SU-DHL-6 (cell line): ENCODE results near the gene TMC3.

Source experiments
- H2AFZ ChIP-seq: fragments of 200-600 bp; sonication (generic); 2 replicates; pipeline ENCODE4 v1.6.1; 2014; ENCODE audit warnings: low read depth, mild to moderate bottlenecking, moderate library complexity, mixed read lengths, antibody characterized with exemption, low read length; ENCODE audit not compliant: severe bottlenecking
- H3F3A ChIP-seq: fragments of 200-600 bp; shearing (Covaris generic); 2 replicates; pipeline ENCODE4 v1.6.0; 2016; ENCODE audit warnings: antibody characterized with exemption, mild to moderate bottlenecking; ENCODE audit not compliant: insufficient read depth
- H3K27ac ChIP-seq: fragments of 200-600 bp; sonication (generic); 2 replicates; pipeline ENCODE4 v1.5.1; 2016; ENCODE audit warnings: low read depth, mild to moderate bottlenecking, low read length, moderate library complexity, mixed read lengths
- H3K27me3 ChIP-seq: fragments of 200-600 bp; sonication (generic), shearing (Covaris generic); 2 replicates; pipeline ENCODE4 v1.6.0; 2014; ENCODE audit warnings: mild to moderate bottlenecking, low read length
- H3K36me3 ChIP-seq: fragments of 200-600 bp; sonication (generic); 2 replicates; pipeline ENCODE4 v1.6.1; 2014; ENCODE audit warnings: mild to moderate bottlenecking, low read length, mixed read lengths
- H3K4me2 ChIP-seq: fragments of 300-600, 200-600 bp; shearing (Covaris generic), sonication (generic); 2 replicates; pipeline ENCODE4 v1.6.0; 2014; ENCODE audit warnings: low read length, low read depth, mild to moderate bottlenecking; ENCODE audit not compliant: poor library complexity, severe bottlenecking
- H3K4me3 ChIP-seq: fragments of 200-600 bp; sonication (generic); 2 replicates; pipeline ENCODE4 v1.5.1; 2014; ENCODE audit warnings: antibody characterized with exemption, low read length, mild to moderate bottlenecking, mixed read lengths; ENCODE audit not compliant: insufficient read depth, poor library complexity, severe bottlenecking
- H3K79me2 ChIP-seq: fragments of 200-600 bp; sonication (generic); 2 replicates; pipeline ENCODE4 v1.6.1; 2014; ENCODE audit warnings: mild to moderate bottlenecking, low read length, moderate library complexity; ENCODE audit not compliant: insufficient read depth
- H3K9ac ChIP-seq: fragments of 200-600 bp; sonication (generic); 2 replicates; pipeline ENCODE4 v1.7.0; 2014; ENCODE audit warnings: mild to moderate bottlenecking, low read length
- H3K9me2 ChIP-seq: fragments of 200-600 bp; sonication (generic); replicated peaks from 2 replicates; pipeline ENCODE4 v1.6.1; 2014; ENCODE audit warnings: low read length; ENCODE audit not compliant: insufficient read depth
- H3K9me3 ChIP-seq: fragments of 200-600 bp; sonication (generic); 2 replicates; pipeline ENCODE4 v1.6.1; 2014; ENCODE audit warnings: low read length, mixed read lengths; ENCODE audit not compliant: insufficient read depth
- H4K20me1 ChIP-seq: fragments of 200-600 bp; sonication (generic); 2 replicates; pipeline ENCODE4 v1.6.1; 2014; ENCODE audit warnings: low read depth, mild to moderate bottlenecking, antibody characterized with exemption, low read length, moderate library complexity, mixed read lengths
- EZH2phosphoT487 ChIP-seq: fragments of 200-600 bp; sonication (generic), shearing (Covaris generic); conservative IDR thresholded peaks from 2 replicates; pipeline ENCODE4 v1.6.1; 2018; ENCODE audit warnings: mild to moderate bottlenecking, antibody characterized with exemption, low read length, moderate library complexity, mixed read lengths
- TF ChIP-seq, protein P1 (sequence below): fragments of 200-600 bp; sonication (generic); IDR thresholded peaks from one replicate; pipeline ENCODE4 v1.5.1; 2017; ENCODE audit warnings: antibody characterized with exemption, mild to moderate bottlenecking, low read length, moderate library complexity; ENCODE audit not compliant: insufficient read depth, poor library complexity, severe bottlenecking

TMC3 gene

DNA sequence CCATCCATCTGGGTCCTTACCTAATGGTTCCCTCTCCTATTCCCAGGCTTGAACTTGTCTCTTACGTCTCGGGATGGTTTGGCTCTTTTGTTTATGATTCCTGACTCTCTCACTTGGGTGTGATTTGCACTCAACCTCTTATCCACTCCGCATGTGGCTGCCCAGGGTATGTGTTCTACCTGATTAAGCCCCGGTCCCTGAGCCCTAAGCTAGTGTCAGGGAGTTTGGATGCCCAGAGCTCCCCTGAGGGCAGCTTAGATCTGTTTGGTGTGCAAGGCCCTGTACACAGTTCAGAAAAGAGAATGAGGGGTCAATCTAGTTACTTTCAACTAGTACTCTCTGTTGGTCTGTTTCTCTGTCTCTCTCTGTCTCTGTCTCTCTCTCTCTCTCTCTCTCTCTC lies 34.2 kb downstream of the TMC3 start:
- Histone ChIP-seq H3K4me2 (no peak overlapping the region), H3K27ac (no peak overlapping the region), H3K36me3 (no peaks in the 10 kb centered on the region), H3K4me3 (no peak overlapping the region), H3K9ac (no peak overlapping the region), H4K20me1 (no peaks in the 10 kb centered on the region), H2AFZ (no peak overlapping the region), H3F3A (no peaks in the 10 kb centered on the region), H3K9me3 (no peaks in the 10 kb centered on the region), H3K79me2 (no peaks in the 10 kb centered on the region), H3K9me2 (no peaks in the 10 kb centered on the region), H3K27me3 (no peaks in the 10 kb centered on the region)
- no peak for TF ChIP-seq EZH2phosphoT487
- TF ChIP-seq, protein P1, sequence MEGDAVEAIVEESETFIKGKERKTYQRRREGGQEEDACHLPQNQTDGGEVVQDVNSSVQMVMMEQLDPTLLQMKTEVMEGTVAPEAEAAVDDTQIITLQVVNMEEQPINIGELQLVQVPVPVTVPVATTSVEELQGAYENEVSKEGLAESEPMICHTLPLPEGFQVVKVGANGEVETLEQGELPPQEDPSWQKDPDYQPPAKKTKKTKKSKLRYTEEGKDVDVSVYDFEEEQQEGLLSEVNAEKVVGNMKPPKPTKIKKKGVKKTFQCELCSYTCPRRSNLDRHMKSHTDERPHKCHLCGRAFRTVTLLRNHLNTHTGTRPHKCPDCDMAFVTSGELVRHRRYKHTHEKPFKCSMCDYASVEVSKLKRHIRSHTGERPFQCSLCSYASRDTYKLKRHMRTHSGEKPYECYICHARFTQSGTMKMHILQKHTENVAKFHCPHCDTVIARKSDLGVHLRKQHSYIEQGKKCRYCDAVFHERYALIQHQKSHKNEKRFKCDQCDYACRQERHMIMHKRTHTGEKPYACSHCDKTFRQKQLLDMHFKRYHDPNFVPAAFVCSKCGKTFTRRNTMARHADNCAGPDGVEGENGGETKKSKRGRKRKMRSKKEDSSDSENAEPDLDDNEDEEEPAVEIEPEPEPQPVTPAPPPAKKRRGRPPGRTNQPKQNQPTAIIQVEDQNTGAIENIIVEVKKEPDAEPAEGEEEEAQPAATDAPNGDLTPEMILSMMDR: no peak

DNA sequence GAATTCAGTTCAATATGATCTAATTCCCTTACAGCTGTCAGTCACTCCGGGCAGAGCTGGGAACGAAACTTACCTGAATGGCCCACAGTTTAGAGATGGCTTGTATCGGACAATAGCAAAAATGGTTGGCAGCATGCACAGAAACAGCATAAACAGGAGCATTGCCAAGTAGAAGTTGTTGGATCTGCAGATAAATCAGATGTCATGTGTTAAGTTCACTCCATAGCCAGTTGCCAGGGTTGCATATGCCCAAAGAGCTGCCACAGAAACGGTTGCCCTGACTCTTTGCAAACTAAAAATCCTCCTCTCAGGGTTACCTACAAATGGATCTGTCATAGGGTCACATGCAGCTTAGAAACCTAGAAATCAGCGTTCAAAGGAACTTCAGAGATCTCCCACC lies 34.7 kb downstream of the TMC3 start:
- H3K9me2 ChIP-seq: no peaks in the 10 kb centered on the region
- H3K79me2 ChIP-seq: no peaks in the 10 kb centered on the region
- TF ChIP-seq, protein P1: no peak
- TF ChIP-seq EZH2phosphoT487: no peak
- no peaks in the 10 kb centered on the region for H3K27me3 ChIP-seq
- H3K9ac ChIP-seq: no peak overlapping the region
- no peaks in the 10 kb centered on the region for H3F3A ChIP-seq
- no peak overlapping the region for H3K27ac ChIP-seq
- no peaks in the 10 kb centered on the region for H4K20me1 ChIP-seq
- no peaks in the 10 kb centered on the region for H3K36me3 ChIP-seq
- no peak overlapping the region for H3K4me2 ChIP-seq
- no peak overlapping the region for H2AFZ ChIP-seq
- H3K9me3 ChIP-seq: no peaks in the 10 kb centered on the region
- H3K4me3 ChIP-seq: no peak overlapping the region

DNA sequence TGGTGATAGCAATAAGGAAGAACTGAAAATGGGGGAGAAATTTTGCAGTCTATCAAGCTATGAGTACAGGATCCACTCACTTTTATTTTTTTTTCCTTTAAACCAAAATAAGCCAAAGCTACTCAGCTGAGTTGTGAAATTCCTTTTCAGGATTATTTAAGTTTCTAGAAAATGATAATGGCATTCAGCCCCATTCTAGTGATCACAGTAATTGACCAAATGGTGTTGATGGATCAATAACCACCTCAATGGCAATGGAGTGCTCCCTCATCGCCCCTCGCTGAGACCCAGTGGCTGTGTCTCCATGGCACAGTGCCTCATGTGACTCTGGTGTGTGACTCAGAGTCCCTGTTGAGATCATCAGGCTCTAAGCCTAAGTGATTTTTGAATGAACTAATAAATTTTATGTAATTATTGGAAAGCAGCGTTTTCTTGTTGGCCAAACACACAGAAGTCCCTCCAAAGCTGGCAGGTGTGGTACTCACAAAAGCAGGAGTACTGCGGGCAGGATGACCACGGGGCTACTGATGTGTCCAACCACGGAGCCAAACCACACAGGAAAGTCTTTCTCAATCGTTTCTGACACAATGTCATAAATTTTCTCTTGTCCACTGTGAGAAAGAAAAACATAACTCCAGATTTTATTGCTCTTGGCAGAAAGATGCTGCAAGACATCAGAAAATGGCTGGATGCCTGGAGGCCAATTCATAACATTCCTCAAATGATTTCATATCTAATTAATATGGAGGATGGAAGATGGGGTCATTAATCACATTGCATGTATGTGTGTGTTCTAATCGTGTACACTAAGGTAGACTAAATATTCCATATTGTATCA lies 35.6 kb downstream of the TMC3 start:
- Histone ChIP-seq H3K9me2 (no peaks in the 10 kb centered on the region), H3K4me2 (no peak overlapping the region), H3K27me3 (no peaks in the 10 kb centered on the region), H3K4me3 (no peak overlapping the region), H2AFZ (no peak overlapping the region), H3K9ac (no peak overlapping the region), H4K20me1 (no peaks in the 10 kb centered on the region), H3K36me3 (no peaks in the 10 kb centered on the region), H3F3A (no peaks in the 10 kb centered on the region), H3K9me3 (no peaks in the 10 kb centered on the region), H3K27ac (no peak overlapping the region), H3K79me2 (no peaks in the 10 kb centered on the region)
- TF ChIP-seq, protein P1: no peak
- no peak for TF ChIP-seq EZH2phosphoT487
